ENCODE data around the gene NUDT1. TPM values are rescaled to one million over a fixed set of nuclear protein-coding genes. Genes with fewer than 3 reads are reported as not detected.

Gene NUDT1
- total RNA-seq, 2 experiments from 2014 or later: 77.4 to 104 TPM

GRCh38 chr7:2200584-2200980 is 41.4 kb upstream of the NUDT1 start:
- no peak for DNase-seq
- ChIA-PET POLR2A (no interaction called here), CTCF (no interaction called here)
- peaks cover 21% of the 10 kb centered on the region for H3K36me3 Mint-ChIP-seq (ENCODE audit: low read depth)
- H3K4me3 Mint-ChIP-seq: no peak overlapping the region
- no peak overlapping the region for H3K27ac Mint-ChIP-seq
- no peaks in the 10 kb centered on the region for H3K4me1 Mint-ChIP-seq
- peaks cover under 1% of the 10 kb centered on the region for H3K9me3 Mint-ChIP-seq
- no peaks in the 10 kb centered on the region for H3K27me3 Mint-ChIP-seq

- Mint-ChIP-seq H3K4me3 (no peak overlapping the region), H3K27me3 (no peaks in the 10 kb centered on the region), H3K9me3 (no peaks in the 10 kb centered on the region), H3K36me3 (ENCODE audit: low read depth) (peaks cover 16% of the 10 kb centered on the region), H3K4me1 (no peaks in the 10 kb centered on the region), H3K27ac (no peak overlapping the region)
- ChIA-PET CTCF (interaction anchor here (0.6 kb wide), 1 partner anchor 88 kb away, joined by 3 read pairs; no protein-coding TSS in a partner anchor), POLR2A (no interaction called here)
- no peak for DNase-seq
These were observed 40.9 kb upstream of the NUDT1 start for GRCh38 chr7:2201128-2201527.

- H3K36me3 Mint-ChIP-seq (ENCODE audit: low read depth): peaks cover 10% of the 10 kb centered on the region
- no peaks in the 10 kb centered on the region for H3K9me3 Mint-ChIP-seq
- POLR2A ChIA-PET: no interaction called here
- no peak overlapping the region for H3K4me3 Mint-ChIP-seq
- H3K4me1 Mint-ChIP-seq: no peaks in the 10 kb centered on the region
- no peaks in the 10 kb centered on the region for H3K27me3 Mint-ChIP-seq
- CTCF ChIA-PET: interaction anchor here (0.6 kb wide), 1 partner anchor 88 kb away, joined by 3 read pairs; no protein-coding TSS in a partner anchor
- no peak for DNase-seq
- no peak overlapping the region for H3K27ac Mint-ChIP-seq
These were observed 40.2 kb upstream of the NUDT1 start for GRCh38 chr7:2201686-2202360.

GRCh38 chr7:2202361-2202761 is 39.7 kb upstream of the NUDT1 start:
- no peak overlapping the region for H3K27ac Mint-ChIP-seq

GRCh38 chr7:2202901-2203765 is 38.9 kb upstream of the NUDT1 start:
- H3K27me3 Mint-ChIP-seq: no peaks in the 10 kb centered on the region
- DNase-seq: no peak
- H3K36me3 Mint-ChIP-seq (ENCODE audit: low read depth): peaks cover 2% of the 10 kb centered on the region
- H3K9me3 Mint-ChIP-seq: no peaks in the 10 kb centered on the region
- ChIA-PET POLR2A (no interaction called here), CTCF (no interaction called here)
- H3K4me1 Mint-ChIP-seq: no peaks in the 10 kb centered on the region
- H3K4me3 Mint-ChIP-seq: no peak overlapping the region
- no peak overlapping the region for H3K27ac Mint-ChIP-seq

More at GRCh38 chr7:2202361-2202761, 39.7 kb upstream of the NUDT1 start:
- DNase-seq: no peak
- ChIA-PET CTCF (no interaction called here), POLR2A (no interaction called here)
- Mint-ChIP-seq H3K9me3 (no peaks in the 10 kb centered on the region), H3K4me1 (no peaks in the 10 kb centered on the region), H3K27me3 (no peaks in the 10 kb centered on the region), H3K4me3 (no peak overlapping the region), H3K36me3 (ENCODE audit: low read depth) (peaks cover 5% of the 10 kb centered on the region)

- ChIA-PET CTCF (no interaction called here), POLR2A (no interaction called here)
- Mint-ChIP-seq H3K27ac (no peak overlapping the region), H3K27me3 (no peaks in the 10 kb centered on the region), H3K4me1 (no peaks in the 10 kb centered on the region), H3K4me3 (no peak overlapping the region), H3K36me3 (ENCODE audit: low read depth) (peaks cover 9% of the 10 kb centered on the region), H3K9me3 (no peaks in the 10 kb centered on the region)
- DNase-seq: no peak
These were observed 38.2 kb upstream of the NUDT1 start for GRCh38 chr7:2203766-2204300.

GRCh38 chr7:2204446-2204845 is 37.6 kb upstream of the NUDT1 start:
- ChIA-PET CTCF (no interaction called here), POLR2A (no interaction called here)
- H3K9me3 Mint-ChIP-seq: no peaks in the 10 kb centered on the region
- no peak overlapping the region for H3K4me3 Mint-ChIP-seq
- peaks cover 11% of the 10 kb centered on the region for H3K36me3 Mint-ChIP-seq (ENCODE audit: low read depth)
- no peaks in the 10 kb centered on the region for H3K4me1 Mint-ChIP-seq
- H3K27me3 Mint-ChIP-seq: no peaks in the 10 kb centered on the region
- DNase-seq: no peak
- H3K27ac Mint-ChIP-seq: no peak overlapping the region

- H3K9me3 Mint-ChIP-seq: no peaks in the 10 kb centered on the region
- POLR2A ChIA-PET: no interaction called here
- H3K27ac Mint-ChIP-seq: no peak overlapping the region
- no peak for DNase-seq
- CTCF ChIA-PET: no interaction called here
- no peaks in the 10 kb centered on the region for H3K4me1 Mint-ChIP-seq
- H3K36me3 Mint-ChIP-seq (ENCODE audit: low read depth): peaks cover 11% of the 10 kb centered on the region
- no peaks in the 10 kb centered on the region for H3K27me3 Mint-ChIP-seq
- H3K4me3 Mint-ChIP-seq: no peak overlapping the region
These were observed 36.8 kb upstream of the NUDT1 start for GRCh38 chr7:2205036-2205780.

- Mint-ChIP-seq H3K4me1 (no peaks in the 10 kb centered on the region), H3K27me3 (no peaks in the 10 kb centered on the region), H3K27ac (peak overlapping the region; percentile 34), H3K9me3 (no peaks in the 10 kb centered on the region), H3K4me3 (no peak overlapping the region), H3K36me3 (ENCODE audit: low read depth) (peaks cover 24% of the 10 kb centered on the region)
- POLR2A ChIA-PET: no interaction called here
- no peak for DNase-seq
- CTCF ChIA-PET: no interaction called here
These were observed 33.3 kb upstream of the NUDT1 start for GRCh38 chr7:2208712-2209111.

GRCh38 chr7:2209146-2209960 is 32.7 kb upstream of the NUDT1 start:
- Mint-ChIP-seq H3K9me3 (no peaks in the 10 kb centered on the region), H3K27ac (no peak overlapping the region), H3K4me1 (peaks cover 4% of the 10 kb centered on the region), H3K4me3 (no peak overlapping the region), H3K36me3 (ENCODE audit: low read depth) (peaks cover 28% of the 10 kb centered on the region), H3K27me3 (no peaks in the 10 kb centered on the region)
- CTCF ChIA-PET: interaction anchor here (0.9 to 1.1 kb wide), 2 partner anchors 23 kb away, joined by 3 read pairs; partner anchors contain the start of gene MAD1L1
- POLR2A ChIA-PET: no interaction called here
- peak; percentile 48 for DNase-seq

GRCh38 chr7:2209961-2210323 is 32.1 kb upstream of the NUDT1 start:
- Mint-ChIP-seq H3K27ac (no peak overlapping the region), H3K27me3 (no peaks in the 10 kb centered on the region), H3K4me3 (no peak overlapping the region), H3K4me1 (peaks cover 8% of the 10 kb centered on the region), H3K9me3 (no peaks in the 10 kb centered on the region), H3K36me3 (ENCODE audit: low read depth) (peaks cover 28% of the 10 kb centered on the region)
- DNase-seq: no peak
- ChIA-PET CTCF (interaction anchor here (0.9 to 1.1 kb wide), 2 partner anchors 22 to 23 kb away, joined by 3 read pairs; partner anchors contain the start of gene MAD1L1), POLR2A (no interaction called here)

GRCh38 chr7:2210551-2211258 is 31.3 kb upstream of the NUDT1 start:
- no peak for DNase-seq
- H3K4me1 Mint-ChIP-seq: peaks cover 11% of the 10 kb centered on the region
- peaks cover 33% of the 10 kb centered on the region for H3K36me3 Mint-ChIP-seq (ENCODE audit: low read depth)
- CTCF ChIA-PET: interaction anchor here (0.9 to 1.2 kb wide), 2 partner anchors 16 to 22 kb away, joined by 3 read pairs; partner anchors contain the start of gene MAD1L1
- POLR2A ChIA-PET: no interaction called here
- no peaks in the 10 kb centered on the region for H3K27me3 Mint-ChIP-seq
- no peak overlapping the region for H3K4me3 Mint-ChIP-seq
- no peak overlapping the region for H3K27ac Mint-ChIP-seq
- H3K9me3 Mint-ChIP-seq: no peaks in the 10 kb centered on the region

All from activated CD4-positive, alpha-beta T cell treated with anti-CD3 and anti-CD28 coated beads, Interleukin-2, amount 10 ng/mL, durations not matched to agents 7 days and 5 days (primary cell).